Measurements from ENCODE around the gene SPRR1A.

The SPRR1A gene

DNA sequence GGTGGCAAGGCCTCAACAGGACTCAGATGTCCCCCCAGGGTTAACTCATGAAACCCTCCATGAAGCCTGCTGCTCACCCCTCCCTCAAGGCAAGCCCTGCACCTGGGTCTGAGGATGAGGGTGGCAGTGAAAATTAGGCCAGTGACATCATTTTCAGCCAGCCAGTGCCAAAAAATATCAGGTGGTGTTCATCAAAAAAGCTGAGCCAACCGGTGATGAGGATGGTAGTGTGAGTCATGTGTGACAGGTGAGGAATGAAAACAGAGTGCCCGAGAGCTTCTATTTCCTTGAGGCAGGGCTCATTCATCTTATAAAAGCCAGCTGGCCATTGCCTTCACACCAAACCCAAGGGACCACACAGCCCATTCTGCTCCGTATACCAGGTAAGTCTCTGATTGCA, at the start of gene SPRR1A:
Gene SPRR1A (plus strand): TSS at position 339 of the 400 bp plus-strand sequence. CDS start 1,150 bp downstream, outside the sequence.
- H3K27me3 Mint-ChIP-seq (ENCODE audit: low read depth): peaks cover 13% of the 10 kb centered on the region
- no peaks in the 10 kb centered on the region for H3K9me3 Mint-ChIP-seq
- H3K36me3 Mint-ChIP-seq (ENCODE audit: low read depth): no peaks in the 10 kb centered on the region
- H3K27ac Mint-ChIP-seq: no peak within 1 kb of the TSS
- no peak within 1 kb of the TSS for H3K4me3 Mint-ChIP-seq
- H3K4me1 Mint-ChIP-seq (ENCODE audit: low read depth): no peaks in the 10 kb centered on the region

DNA sequence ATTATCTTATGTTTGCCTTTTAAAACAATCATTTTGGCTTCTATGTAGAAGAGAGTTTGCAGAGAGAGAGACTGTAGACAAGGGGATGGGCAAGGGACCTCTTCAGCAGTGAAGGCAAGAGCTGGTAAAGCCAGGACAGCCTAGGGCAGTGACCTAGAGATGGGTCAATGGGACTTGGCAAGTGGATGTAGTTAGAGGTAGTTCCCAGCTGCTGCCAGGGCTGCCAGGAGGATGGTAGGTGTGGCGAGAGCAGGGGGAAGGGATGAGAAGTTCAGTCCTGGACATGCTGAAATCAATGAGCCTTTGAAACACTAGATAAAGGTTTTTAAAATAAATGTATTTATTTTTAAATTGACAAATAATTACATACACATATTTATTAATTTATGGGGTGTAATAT, 43.3 kb upstream of the SPRR1A start:
- Mint-ChIP-seq H3K4me3 (no peak overlapping the region), H3K27me3 (ENCODE audit: low read depth) (no peaks in the 10 kb centered on the region), H3K9me3 (no peaks in the 10 kb centered on the region), H3K4me1 (ENCODE audit: low read depth) (no peaks in the 10 kb centered on the region), H3K36me3 (ENCODE audit: low read depth) (no peaks in the 10 kb centered on the region), H3K27ac (no peak overlapping the region)

GRCh38 chr1:152941037-152941711, 42.7 kb upstream of the SPRR1A start:
- no peak overlapping the region for H3K4me3 Mint-ChIP-seq
- H3K27ac Mint-ChIP-seq: no peak overlapping the region
- H3K27me3 Mint-ChIP-seq (ENCODE audit: low read depth): no peaks in the 10 kb centered on the region
- no peaks in the 10 kb centered on the region for H3K4me1 Mint-ChIP-seq (ENCODE audit: low read depth)
- no peaks in the 10 kb centered on the region for H3K36me3 Mint-ChIP-seq (ENCODE audit: low read depth)
- no peaks in the 10 kb centered on the region for H3K9me3 Mint-ChIP-seq

DNA sequence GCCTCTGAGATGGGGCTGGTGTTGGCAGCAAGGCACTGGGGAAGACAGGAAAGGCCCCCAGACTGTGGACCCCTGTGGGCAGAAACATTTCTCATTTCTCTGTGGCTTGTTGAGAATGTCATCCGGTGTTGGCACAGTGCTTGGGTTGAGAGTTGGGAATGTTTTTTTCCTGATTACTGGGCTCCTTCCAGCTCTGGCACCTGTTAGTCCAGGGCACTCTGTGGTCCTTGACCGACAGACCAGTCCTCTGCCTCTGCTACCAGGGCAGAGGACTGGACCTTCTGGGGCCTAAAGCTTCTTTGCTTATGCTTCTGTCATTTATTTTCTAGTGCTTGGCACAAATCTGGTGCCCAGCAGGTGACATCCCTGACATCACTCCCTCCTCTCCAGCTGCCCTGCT, 41.7 kb upstream of the SPRR1A start:
- Mint-ChIP-seq H3K27me3 (ENCODE audit: low read depth) (no peaks in the 10 kb centered on the region), H3K36me3 (ENCODE audit: low read depth) (no peaks in the 10 kb centered on the region), H3K4me1 (ENCODE audit: low read depth) (no peaks in the 10 kb centered on the region), H3K4me3 (no peak overlapping the region), H3K27ac (no peak overlapping the region), H3K9me3 (no peaks in the 10 kb centered on the region)

- no peak overlapping the region for H3K27ac Mint-ChIP-seq
- H3K4me3 Mint-ChIP-seq: no peak overlapping the region
- H3K9me3 Mint-ChIP-seq: no peaks in the 10 kb centered on the region
- no peaks in the 10 kb centered on the region for H3K27me3 Mint-ChIP-seq (ENCODE audit: low read depth)
- H3K4me1 Mint-ChIP-seq (ENCODE audit: low read depth): no peaks in the 10 kb centered on the region
- H3K36me3 Mint-ChIP-seq (ENCODE audit: low read depth): no peaks in the 10 kb centered on the region
Measured at GRCh38 chr1:152946248-152946647, 37.6 kb upstream of the SPRR1A start.

GRCh38 chr1:152946651-152947256, 37.1 kb upstream of the SPRR1A start, which contains the start of gene SPRR5:
TSS of gene SPRR5 (plus strand) at chr1:152947206. CDS start at chr1:152948555, 1,349 bp downstream.
- H3K27me3 Mint-ChIP-seq (ENCODE audit: low read depth): no peaks in the 10 kb centered on the region
- H3K27ac Mint-ChIP-seq: no peak within 1 kb of the TSS

DNA sequence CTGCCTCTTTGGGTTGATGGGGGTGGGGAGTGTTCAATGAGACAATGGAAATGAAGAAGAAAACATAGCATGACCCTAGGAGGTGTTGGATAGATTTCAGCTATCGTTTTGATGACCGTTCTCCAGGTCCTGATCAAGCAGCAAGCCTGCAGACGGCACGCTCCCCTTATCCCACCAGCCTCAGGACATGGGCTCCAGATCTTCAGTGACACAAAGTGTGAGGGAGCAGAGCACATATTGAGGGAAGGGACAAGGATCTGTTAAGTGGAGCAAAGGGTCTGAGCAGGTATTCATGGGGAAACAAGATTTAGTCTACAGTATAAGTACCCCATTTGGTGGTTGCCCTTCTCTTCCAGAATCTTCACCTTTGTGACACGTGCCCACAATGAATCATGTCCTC, 32.2 kb upstream of the SPRR1A start:
- no peaks in the 10 kb centered on the region for H3K27me3 Mint-ChIP-seq (ENCODE audit: low read depth)
- no peaks in the 10 kb centered on the region for H3K36me3 Mint-ChIP-seq (ENCODE audit: low read depth)
- H3K4me1 Mint-ChIP-seq (ENCODE audit: low read depth): no peaks in the 10 kb centered on the region
- H3K4me3 Mint-ChIP-seq: no peak overlapping the region
- H3K9me3 Mint-ChIP-seq: no peaks in the 10 kb centered on the region
- H3K27ac Mint-ChIP-seq: no peak overlapping the region

More at GRCh38 chr1:152946651-152947256, 37.1 kb upstream of the SPRR1A start, which contains the start of gene SPRR5:
- no peaks in the 10 kb centered on the region for H3K4me1 Mint-ChIP-seq (ENCODE audit: low read depth)
- H3K4me3 Mint-ChIP-seq: no peak within 1 kb of the TSS
- no peaks in the 10 kb centered on the region for H3K9me3 Mint-ChIP-seq
- no peaks in the 10 kb centered on the region for H3K36me3 Mint-ChIP-seq (ENCODE audit: low read depth)

GRCh38 chr1:152953761-152954160, 30.1 kb upstream of the SPRR1A start:
- Mint-ChIP-seq H3K36me3 (ENCODE audit: low read depth) (no peaks in the 10 kb centered on the region), H3K9me3 (no peaks in the 10 kb centered on the region), H3K4me3 (no peak overlapping the region), H3K4me1 (ENCODE audit: low read depth) (no peaks in the 10 kb centered on the region), H3K27me3 (ENCODE audit: low read depth) (no peaks in the 10 kb centered on the region), H3K27ac (no peak overlapping the region)

DNA sequence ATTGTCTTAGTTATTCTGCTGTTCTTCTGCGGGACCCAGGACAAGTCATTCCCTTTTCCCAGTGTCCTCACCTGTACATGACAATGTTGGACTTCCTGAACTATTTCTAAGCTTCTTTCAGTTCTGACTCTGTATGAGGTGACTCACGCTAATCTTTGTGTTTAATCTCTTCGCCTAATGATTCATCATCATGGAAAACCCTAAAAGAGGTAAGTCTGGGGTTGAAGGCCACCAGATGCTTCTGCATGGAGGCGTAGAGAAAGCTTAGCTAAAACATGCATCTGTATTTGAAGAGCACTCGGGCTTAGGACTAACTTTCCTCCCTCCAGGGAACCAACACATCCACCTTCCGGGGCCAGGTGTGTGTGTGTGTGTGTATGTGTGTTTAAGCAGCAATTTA, 29.4 kb upstream of the SPRR1A start:
- H3K27me3 Mint-ChIP-seq (ENCODE audit: low read depth): no peaks in the 10 kb centered on the region
- H3K27ac Mint-ChIP-seq: no peak overlapping the region
- H3K36me3 Mint-ChIP-seq (ENCODE audit: low read depth): no peaks in the 10 kb centered on the region
- no peaks in the 10 kb centered on the region for H3K4me1 Mint-ChIP-seq (ENCODE audit: low read depth)
- no peaks in the 10 kb centered on the region for H3K9me3 Mint-ChIP-seq
- H3K4me3 Mint-ChIP-seq: no peak overlapping the region

GRCh38 chr1:152957561-152957960, 26.3 kb upstream of the SPRR1A start:
- Mint-ChIP-seq H3K36me3 (ENCODE audit: low read depth) (no peaks in the 10 kb centered on the region), H3K27ac (no peak overlapping the region), H3K9me3 (no peaks in the 10 kb centered on the region), H3K27me3 (ENCODE audit: low read depth) (no peaks in the 10 kb centered on the region), H3K4me3 (no peak overlapping the region), H3K4me1 (ENCODE audit: low read depth) (no peaks in the 10 kb centered on the region)

GRCh38 chr1:152959273-152959672, 24.6 kb upstream of the SPRR1A start:
- no peaks in the 10 kb centered on the region for H3K36me3 Mint-ChIP-seq (ENCODE audit: low read depth)
- no peaks in the 10 kb centered on the region for H3K9me3 Mint-ChIP-seq
- no peak overlapping the region for H3K4me3 Mint-ChIP-seq
- H3K27me3 Mint-ChIP-seq (ENCODE audit: low read depth): no peaks in the 10 kb centered on the region
- no peaks in the 10 kb centered on the region for H3K4me1 Mint-ChIP-seq (ENCODE audit: low read depth)
- H3K27ac Mint-ChIP-seq: no peak overlapping the region

DNA sequence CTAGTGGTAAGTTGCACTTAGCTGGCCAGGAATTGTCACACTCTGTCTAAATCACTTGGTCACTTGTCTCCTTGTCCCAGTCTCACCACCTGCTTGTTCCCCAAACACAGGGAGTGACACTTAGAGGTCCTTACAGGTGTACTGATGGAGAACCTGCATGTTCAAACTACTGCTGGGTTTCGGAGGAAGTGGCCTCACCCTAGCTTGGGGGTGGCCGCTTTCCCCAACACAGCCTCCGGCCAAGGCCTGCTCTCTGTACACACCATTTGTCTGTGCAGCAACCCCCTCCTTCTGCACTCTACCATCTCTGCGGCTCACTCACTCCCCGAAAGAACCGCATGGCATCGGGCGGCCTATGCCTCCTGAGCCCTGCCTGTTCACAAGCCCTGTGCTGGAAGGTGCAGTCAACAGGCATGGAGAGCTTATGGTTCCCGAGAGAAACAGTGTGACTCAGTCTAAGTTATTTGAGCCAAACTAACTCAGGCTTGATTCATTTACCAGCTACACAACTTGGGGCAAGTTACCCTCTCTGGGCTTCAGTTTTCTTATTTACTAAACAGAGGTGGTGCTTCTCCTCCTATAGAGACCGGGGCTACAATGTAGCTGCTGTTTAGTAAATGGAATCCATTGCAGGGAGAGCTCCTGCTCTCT, 24.0 kb upstream of the SPRR1A start:
- Mint-ChIP-seq H3K4me1 (ENCODE audit: low read depth) (no peaks in the 10 kb centered on the region), H3K36me3 (ENCODE audit: low read depth) (no peaks in the 10 kb centered on the region), H3K4me3 (no peak overlapping the region), H3K9me3 (no peaks in the 10 kb centered on the region), H3K27me3 (ENCODE audit: low read depth) (no peaks in the 10 kb centered on the region), H3K27ac (no peak overlapping the region)

- no peak overlapping the region for H3K4me3 Mint-ChIP-seq
- H3K27ac Mint-ChIP-seq: no peak overlapping the region
- H3K4me1 Mint-ChIP-seq (ENCODE audit: low read depth): no peaks in the 10 kb centered on the region
- H3K36me3 Mint-ChIP-seq (ENCODE audit: low read depth): no peaks in the 10 kb centered on the region
- no peaks in the 10 kb centered on the region for H3K27me3 Mint-ChIP-seq (ENCODE audit: low read depth)
- no peaks in the 10 kb centered on the region for H3K9me3 Mint-ChIP-seq
Measured at GRCh38 chr1:152960452-152961044, 23.3 kb upstream of the SPRR1A start.

GRCh38 chr1:152961226-152961891, 22.5 kb upstream of the SPRR1A start:
- Mint-ChIP-seq H3K4me3 (no peak overlapping the region), H3K36me3 (ENCODE audit: low read depth) (no peaks in the 10 kb centered on the region), H3K4me1 (ENCODE audit: low read depth) (no peaks in the 10 kb centered on the region), H3K27ac (no peak overlapping the region), H3K9me3 (no peaks in the 10 kb centered on the region), H3K27me3 (ENCODE audit: low read depth) (no peaks in the 10 kb centered on the region)

All from T-helper 1 cell treated with Interleukin-12 subunit alpha and Interleukin-12 subunit beta and Interleukin-4 antibody, amounts not matched to agents 30 μg/mL and 1 μg/mL, for 36 hours (primary cell).